Measurements from ENCODE around the gene IL1RL2.

IL1RL2 gene

DNA sequence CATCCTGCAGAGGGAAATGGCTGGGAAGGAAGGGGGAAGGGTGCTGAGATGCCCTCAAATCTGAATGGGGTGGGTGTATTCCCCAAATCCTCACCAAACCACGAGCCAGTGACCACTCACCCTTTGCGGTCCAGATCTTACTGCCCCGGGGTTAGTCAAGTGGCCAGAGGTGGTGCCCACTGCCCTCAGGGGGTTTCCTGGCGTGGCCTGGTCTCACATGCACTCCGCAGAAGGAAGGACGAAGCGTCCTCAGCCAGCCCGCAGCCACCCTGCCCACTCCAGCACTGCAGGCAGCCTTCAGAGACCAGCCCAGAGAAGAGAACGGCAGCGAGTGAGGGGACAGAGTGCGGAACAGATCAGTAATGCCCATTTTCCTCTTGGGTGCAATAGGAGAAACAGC is 50.4 kb downstream of the IL1RL2 start:
- in situ Hi-C loops (cut with MboI; ENCODE audit: low sequenced_read_pairs) = loop anchor here (10.0 kb wide), 1 partner anchor 212 kb away; no protein-coding TSS in a partner anchor

DNA sequence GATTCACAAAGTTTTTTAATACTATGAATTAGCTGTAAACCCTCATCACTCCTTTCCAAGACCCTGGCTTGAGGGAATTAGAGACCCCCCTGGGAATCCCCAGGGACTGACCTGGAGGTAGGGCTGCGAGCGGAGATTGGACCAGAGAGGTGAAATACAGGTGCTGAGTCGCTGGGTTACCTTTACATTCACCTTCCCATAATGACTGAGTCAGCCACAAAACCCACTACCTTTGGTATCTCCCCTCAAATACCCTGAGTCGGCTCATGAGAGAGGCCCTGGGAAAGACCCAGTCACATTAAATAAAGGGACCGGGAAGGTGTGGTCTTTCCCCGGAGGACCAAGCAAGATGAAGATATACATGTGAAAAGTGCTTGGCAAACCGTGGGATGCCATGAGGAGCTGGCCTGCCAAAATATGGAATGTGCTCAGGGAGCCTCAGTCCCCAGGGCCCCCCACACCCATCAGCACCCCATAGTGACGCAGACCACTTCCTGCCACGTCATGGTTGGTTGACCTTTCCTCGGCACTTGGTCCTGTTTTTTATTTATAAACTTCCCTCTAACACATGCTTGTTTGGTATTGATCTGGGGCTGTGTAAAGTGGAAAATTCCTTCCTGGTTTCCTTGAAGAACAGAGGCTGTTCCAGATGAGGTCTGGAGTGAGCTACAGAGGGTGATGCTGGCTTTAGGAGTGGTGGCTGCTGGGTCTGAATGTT is 51.4 kb downstream of the IL1RL2 start:
- in situ Hi-C loops (cut with MboI; ENCODE audit: low sequenced_read_pairs) = loop anchor here (10.0 kb wide), 1 partner anchor 213 kb away; no protein-coding TSS in a partner anchor

DNA sequence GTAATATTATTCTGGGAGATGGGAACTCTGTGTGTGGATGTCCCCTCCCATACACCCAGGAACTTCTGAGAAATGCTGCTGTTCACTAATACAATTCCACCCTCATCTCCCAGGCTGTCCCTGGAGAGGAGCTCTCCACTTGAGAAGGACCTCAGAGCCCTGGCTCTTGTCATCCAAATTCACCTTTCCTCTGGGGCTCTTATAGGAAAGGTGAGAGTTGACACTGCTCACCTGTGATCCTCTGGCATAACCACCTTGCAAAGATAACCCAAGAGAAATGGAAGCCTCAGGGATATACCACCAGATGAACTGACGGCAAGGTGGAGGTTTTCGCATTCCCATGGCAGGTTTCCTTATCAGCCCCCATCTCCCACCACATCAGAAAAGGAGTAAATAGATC is 52.0 kb downstream of the IL1RL2 start:
- in situ Hi-C loops (cut with MboI; ENCODE audit: low sequenced_read_pairs) = loop anchor here (10.0 kb wide), 1 partner anchor 214 kb away; no protein-coding TSS in a partner anchor

DNA sequence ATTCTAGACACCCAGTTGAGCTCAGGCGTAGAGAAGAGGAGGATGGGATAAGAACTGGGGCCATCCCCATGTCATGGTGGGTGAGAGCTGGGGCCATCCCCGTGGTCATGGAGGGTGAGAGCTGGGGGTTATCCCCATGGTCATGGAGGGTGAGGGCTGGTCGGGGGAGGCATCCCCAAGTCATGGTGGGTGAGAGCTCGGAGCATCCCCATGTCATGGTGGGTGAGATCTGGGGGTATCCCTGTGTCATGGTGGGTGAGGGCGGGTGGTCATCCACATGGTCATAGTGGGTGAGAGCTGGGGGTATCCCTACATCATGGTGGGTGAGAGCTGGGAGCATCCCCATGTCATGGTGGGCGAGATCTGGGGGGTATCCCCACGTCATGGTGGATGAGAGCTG is 52.5 kb downstream of the IL1RL2 start:
- in situ Hi-C loops (cut with MboI; ENCODE audit: low sequenced_read_pairs) = loop anchor here (10.0 kb wide), 1 partner anchor 215 kb away; no protein-coding TSS in a partner anchor

DNA sequence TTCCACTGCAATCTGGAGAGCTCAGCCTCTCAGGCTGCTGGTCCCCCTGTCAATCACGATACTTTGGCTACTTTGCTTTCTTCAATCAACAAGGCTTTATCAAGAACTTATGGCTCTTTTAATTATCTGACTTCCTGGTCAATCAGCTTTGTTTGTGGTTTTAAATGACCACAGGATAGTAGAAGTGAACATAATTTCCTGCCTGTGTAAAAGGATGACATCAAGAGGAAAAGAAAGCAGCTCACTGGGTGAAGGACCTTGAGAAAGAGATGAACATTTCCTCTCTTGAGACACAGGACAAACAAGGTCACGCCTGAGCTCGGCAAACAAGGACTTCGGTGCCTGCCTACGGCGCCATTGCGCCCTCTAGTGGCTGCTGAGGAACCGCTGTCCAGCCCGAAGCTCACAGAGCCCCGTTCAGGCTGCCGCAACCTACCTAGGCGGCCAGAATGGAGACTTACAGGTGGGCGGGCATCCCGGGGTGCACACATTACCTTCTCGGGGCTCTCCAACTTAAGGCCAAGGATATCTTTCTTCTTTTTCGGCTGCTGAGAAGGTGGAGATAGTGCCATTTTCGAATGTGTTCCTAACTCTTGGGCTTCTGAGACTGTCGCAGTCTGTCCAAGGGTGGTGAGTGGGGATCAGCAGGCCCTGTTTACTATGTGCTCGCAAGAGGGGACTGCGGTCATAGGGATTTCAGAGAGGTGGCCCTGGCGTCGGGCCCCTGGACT is 54.0 kb downstream of the IL1RL2 start:
- in situ Hi-C loops (cut with MboI; ENCODE audit: low sequenced_read_pairs) = loop anchor here (10.0 kb wide), 1 partner anchor 204 kb away; no protein-coding TSS in a partner anchor

DNA sequence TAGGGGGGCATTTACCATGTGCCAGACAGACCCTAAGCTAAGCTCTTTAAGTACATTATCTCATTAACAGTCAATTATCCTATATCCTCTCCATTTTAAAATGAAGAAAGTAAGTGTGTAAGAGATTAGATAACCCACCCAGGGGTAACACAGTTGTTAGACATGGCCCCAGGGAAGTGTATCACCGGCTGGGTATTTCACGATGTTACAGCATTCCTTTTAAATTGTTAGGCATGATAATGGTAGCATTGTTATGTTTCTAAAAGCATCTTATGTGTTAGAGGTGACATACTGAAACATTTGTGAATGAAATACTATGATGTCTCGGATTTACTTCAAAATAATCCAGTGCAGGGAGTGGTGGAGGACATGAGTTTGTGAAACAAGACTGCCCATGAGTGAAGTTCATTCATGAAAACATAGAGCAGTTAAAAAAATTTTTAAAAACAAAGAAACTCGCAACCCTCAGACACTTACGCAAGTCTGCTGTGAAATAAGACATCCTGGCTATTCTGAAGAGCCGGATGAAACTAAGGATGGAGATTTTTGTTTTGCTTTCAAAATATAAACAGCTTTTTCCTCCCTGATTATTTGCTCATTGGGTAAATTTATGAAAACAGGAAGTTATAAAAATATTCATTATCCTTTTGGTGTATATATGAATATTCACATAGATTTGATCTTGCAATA is 54.9 kb downstream of the IL1RL2 start:
- in situ Hi-C loops (cut with MboI; ENCODE audit: low sequenced_read_pairs) = loop anchor here (10.0 kb wide), 1 partner anchor 203 kb away; no protein-coding TSS in a partner anchor

DNA sequence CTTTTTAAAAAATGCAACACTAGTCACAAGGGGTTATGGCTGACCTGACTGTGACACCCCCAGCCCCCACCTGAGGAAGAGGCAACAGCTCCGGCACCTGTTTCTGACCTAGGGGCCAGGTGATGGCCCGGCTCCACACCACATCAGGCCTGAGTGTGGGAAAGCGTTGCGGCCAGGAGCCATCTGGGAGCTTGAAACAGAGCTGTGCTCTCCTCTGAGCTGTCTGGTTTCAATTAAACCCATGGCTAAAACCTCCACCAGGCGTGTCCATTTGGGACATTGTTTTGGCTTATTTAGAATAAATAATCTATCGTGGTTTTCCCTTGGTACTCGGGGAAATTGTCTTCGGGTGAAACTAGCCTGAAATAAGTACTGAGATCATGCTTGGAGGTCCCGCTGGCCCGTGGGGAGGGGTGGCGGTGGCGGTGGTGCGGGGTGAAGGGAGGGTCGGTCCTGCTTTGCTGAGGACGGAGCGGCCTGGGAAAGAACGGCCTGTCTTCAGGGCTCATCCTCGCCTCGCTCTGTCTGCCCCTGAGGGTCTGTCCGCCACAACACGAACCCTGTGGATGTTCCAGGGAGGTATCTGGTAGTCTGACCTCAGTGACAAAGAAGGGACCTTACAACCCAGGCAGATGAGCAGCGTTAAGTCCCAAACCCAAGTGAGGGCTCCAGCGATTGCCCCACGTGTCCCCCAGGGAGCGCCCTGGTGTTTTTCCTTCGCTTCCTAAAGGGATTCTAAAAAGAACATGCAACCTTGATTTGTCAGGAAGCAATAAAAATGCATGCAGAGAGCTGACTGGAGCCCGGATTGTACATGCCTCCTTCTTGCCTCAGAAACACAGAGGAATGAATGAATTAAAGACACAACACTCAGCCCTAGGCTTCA is 58.7 kb downstream of the IL1RL2 start:
- in situ Hi-C loops (cut with MboI; ENCODE audit: low sequenced_read_pairs) = loop anchor here (10.0 kb wide), 1 partner anchor 199 kb away; no protein-coding TSS in a partner anchor

DNA sequence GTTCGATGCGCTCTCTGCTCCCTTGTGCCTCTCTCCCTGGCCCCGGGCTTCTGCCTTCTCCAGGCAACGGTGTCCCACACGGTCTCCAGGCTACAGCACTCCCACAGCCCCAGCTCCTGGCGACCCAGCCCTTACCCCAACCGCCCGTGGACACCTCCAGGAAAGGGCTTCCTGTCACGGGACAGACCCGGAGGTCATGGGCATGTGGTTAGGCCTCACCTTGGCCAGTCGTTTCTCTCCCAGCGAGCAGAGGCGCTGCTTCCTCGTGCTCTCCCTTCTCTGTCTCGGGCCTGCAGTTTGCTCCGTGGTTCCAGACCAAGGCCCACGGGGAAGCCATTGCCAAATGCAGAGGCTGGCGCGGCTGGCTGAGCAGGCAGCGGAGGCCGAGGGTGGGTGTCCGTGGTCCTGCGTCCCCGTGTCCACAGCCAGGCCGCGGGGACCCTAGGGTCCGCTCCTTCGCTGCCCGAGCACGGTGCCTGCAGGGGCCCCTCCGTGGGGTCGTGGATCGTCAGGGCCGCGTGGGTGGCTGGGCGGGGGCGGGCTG is 63.5 kb downstream of the IL1RL2 start:
- in situ Hi-C loops (cut with MboI; ENCODE audit: low sequenced_read_pairs) = no loop called here

DNA sequence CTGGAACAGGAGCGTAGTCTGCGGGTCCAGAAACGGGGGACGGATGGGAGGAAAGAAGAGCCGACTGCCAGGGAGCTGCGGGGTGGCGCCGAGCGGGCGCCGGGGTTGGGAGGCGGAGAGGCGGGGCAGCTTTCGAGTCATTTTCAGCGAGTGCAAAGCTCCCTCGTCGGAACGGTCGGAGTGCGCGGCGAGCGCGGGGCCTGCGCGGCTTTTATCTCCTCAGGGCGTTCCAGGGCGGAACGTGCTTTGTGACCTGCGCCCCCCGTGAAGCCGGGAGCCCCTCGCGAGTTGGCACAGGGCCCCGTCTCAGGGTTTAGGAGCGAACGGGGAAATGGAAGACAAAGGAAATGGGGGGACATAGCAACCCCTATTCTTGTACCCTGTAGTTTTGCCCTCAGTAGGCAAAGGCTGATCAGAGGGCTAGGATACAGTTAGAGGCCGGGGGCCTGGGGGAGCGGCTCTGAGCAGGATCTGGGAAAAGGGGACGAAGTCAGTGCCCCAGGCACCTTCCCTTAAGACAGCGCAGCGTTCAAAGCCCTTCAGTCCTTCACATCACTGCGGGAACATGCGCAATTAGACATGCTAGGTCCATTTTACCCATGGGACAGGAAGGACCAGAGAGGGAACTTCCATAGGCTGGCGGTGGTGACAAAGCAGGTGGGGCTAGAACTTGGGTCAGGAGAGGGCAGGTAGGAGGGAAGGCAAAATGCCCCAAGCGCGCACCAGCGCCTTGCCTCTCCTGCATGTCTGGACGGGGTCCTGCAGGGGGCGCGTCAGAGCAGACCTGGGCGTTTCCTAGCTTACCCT is 64.4 kb downstream of the IL1RL2 start:
- in situ Hi-C loops (cut with MboI; ENCODE audit: low sequenced_read_pairs) = no loop called here

DNA sequence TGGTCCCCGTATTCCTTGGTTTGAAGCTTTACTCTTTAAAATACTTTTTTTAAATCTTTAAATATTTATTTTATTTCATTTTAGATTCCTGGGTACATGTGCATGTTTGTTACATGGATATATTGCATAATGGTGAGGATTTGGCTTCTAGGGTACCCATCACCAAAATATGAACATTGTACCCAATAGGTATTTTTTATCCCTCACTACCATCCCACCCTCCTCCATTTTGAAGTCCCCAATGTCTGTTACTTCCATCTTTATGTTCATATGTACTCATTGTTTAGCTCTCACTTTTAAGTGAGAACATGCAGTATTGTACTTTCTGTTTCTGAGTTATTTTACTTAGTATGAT is 65.0 kb downstream of the IL1RL2 start:
- in situ Hi-C loops (cut with MboI; ENCODE audit: low sequenced_read_pairs) = no loop called here

DNA sequence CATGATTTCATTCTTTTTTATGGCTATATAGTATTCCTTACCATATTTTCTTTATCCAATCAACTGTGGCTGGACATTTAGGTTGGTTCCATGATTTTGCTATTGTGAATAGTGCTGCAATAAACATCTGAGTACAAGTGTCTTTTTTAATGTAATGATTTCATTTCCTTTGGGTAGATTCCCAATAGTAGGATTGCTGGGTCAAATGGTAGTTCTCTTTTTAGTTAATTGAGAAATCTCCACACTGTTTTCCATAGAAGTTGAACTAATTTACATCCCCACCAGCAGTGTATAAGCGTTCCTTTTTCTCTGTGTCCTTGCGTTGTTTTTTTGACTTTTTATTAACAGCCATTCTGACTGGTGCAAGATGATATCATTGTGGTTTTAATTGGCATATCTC is 65.4 kb downstream of the IL1RL2 start:
- in situ Hi-C loops (cut with MboI; ENCODE audit: low sequenced_read_pairs) = no loop called here

DNA sequence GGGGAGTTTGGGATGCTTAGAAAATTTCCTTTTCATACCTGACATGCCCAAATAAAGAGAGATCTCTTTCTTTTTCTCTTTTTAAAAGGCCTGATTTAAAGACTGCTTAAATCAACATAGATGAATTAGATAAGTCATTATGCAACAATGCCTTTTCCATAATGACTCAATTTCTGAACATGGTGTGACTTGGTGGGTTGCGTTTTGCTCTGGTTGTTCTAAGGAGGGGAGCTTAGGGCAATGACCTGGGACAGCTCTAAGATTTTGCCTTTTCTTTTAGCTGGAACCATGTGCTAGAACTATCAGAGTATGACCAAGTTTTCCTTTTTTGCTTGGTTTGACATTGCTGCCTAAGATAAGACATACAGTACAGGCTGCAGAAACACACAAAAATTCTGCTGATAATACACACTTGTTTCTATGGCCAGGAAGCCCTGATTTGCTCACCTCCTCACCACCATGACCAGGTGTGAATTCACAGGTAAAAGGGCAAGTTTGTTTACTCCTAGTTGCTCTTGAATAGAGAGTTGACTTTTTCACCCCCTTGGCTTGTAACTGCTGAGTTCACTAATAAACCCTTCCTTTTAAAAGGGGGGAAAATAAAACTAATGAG is 66.4 kb downstream of the IL1RL2 start:
- in situ Hi-C loops (cut with MboI; ENCODE audit: low sequenced_read_pairs) = no loop called here

DNA sequence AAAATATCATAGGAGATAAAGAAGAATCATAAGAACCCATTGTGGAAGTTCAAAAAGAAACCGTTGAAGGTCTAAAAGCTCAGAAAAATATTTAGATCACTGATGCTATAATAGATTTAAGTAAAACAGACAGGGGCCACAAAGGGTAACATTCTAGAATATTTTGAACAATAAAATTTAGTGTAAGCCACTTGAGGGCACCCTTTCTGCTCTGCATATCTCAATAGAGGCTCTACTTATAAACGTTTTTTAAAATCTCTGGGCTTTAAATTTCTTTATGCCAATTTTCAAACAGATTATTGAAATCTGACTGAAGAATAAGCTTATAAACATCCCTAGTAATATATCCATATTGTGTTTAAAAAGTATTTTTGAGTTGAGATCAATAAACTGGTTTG is 66.9 kb downstream of the IL1RL2 start:
- in situ Hi-C loops (cut with MboI; ENCODE audit: low sequenced_read_pairs) = no loop called here

DNA sequence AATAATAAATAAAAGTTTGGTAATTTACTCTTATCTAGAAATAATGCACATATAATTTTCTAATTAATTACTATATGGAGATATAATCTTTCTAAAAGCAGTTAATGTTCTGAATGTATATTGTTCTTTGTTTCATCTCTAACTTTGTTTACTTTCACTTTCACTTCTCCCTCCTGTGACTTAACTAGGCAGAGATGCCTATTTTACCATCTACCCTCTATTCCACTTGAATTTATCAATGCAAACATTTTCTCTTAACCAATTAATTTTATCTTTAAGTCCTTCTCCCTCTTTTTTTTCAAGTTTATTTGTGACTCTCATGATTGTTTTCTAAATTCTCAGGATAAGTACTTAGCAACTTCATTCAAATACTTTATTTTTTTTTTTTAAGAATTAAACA is 69.5 kb downstream of the IL1RL2 start:
- in situ Hi-C loops (cut with MboI; ENCODE audit: low sequenced_read_pairs) = no loop called here

DNA sequence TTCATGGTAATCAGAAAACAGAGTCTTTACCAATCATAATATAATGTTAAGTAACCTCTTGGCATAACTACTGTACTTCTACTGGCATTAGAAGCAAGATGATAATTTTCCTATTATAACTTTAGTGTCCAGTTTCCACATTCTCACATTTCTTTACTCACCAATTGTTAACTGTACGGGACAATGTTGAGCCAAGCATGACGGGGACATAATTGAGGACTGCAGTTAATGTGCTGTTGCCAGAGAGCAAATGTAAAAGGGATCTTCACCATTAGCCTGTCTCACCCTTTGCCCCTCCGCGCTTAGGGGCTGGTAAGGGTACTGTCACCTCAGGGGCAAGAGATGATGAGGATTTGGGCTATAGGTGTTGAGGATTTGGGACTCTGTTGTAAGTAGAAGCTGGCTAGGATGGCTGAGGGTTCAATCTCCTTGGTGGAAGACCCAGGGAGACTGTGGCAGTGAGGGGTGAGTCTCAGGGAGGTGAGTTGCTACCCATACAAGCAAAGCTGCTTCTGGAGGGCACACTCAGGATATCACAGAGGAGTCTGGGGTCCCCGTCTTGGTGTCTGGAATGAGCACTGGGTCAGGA is 70.1 kb downstream of the IL1RL2 start:
- in situ Hi-C loops (cut with MboI; ENCODE audit: low sequenced_read_pairs) = no loop called here

DNA sequence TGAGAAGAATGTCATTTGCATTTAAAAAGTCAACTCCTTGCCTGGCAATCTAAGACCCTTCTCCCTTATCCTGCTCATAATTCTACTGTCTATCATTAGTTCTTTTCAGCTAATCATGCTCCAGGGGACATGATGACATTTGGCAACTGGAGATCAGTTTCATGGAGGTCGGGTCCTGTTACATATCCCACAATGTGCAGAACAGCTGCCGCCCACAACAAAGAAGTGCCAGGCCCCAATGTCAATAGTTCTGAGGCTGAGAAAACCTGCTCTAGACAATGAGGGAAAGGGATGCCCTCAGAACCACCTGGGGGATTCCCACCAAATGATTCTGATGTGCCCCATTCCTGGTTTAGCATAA is 71.2 kb downstream of the IL1RL2 start:
- in situ Hi-C loops (cut with MboI; ENCODE audit: low sequenced_read_pairs) = no loop called here

DNA sequence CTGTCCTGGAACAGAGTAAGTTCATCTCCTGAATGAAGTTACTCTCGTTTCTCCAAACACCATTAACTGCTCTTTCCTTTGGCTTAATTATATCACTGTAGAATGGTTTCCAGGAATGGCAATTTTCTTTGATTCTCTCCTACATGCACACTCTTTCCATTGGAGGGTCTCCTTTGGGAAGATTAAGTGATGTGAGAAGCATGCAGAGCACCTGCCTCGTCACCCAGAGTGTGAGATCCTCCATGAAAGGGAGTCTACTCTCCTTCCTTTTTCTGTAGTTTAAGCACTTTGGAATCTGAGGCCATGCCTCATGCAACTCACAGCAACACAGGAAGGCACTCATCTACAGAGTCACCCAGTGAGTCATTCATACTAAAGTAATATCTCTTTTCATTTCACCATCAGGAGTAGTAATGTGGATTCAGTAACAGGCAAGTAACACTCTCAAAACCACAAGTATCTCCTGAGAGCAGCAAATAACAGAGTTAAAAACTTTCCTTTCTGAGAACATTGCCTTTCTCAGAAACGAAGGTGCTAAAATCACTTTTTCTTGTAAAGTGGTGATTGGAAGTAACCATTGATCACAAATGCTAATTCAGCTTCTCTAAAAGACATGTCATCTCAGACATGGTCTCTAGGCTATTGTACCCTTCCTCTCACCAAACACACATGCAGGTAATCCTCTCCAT is 71.7 kb downstream of the IL1RL2 start:
- in situ Hi-C loops (cut with MboI; ENCODE audit: low sequenced_read_pairs) = no loop called here

DNA sequence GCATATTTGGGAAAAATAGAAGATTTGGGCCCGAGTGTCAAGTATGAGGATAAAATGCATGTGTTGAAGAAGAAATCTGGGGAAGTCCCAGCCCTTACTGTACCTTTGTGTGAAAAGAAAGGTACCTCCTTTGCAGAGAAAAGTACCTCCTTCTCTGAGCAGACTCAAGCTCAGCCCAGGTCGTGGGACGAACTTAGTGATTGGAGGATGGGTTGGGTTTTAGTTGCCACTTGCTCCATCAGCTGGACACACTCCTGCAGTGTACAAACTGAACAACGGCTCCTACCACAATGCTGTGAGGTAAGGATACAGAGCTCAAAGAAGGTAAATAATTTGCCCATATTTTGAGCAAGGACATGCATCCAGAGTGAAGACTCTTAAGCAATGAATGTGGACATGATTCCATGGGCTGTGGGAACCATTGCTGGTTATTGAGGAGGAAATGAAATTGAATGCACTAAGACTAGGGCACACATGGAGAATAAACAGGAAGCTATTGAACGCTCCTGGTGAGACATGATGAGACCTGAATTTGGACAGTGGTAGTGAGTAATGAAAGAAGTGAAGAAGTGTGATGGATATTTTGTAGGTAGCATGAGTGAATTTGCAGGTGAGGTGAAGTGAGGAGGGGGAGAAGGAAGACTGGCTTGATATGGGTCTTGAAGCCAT is 74.8 kb downstream of the IL1RL2 start:
- in situ Hi-C loops (cut with MboI; ENCODE audit: low sequenced_read_pairs) = no loop called here

Measured in HL-60/S4 treated with retinoic acid at 250 ng/mL for 4 days and 3 days (cell line).